B cell (primary cell): ENCODE data around the gene ATXN1. TPM values are rescaled to one million over a fixed set of nuclear protein-coding genes. Genes with fewer than 3 reads are reported as not detected.

Experiments used
- ATAC-seq: fragments of 200-7000 bp; cut with Tn5 transposase; one replicate; pipeline ENCODE4 v1.10.0; 2021; ENCODE audit warnings: low read depth, mild to moderate bottlenecking, moderate number of reproducible peaks, moderate library complexity
- CTCF ChIA-PET: fragments of 350-600 bp; sonication (Branson Sonifier 250); formaldehyde crosslinking; loops from one replicate; lab custom pipeline; 2021; ENCODE audit warnings: antibody characterized with exemption, inconsistent platforms; lab: Charles Lee
- POLR2A ChIA-PET: fragments of 350-600 bp; sonication (Branson Sonifier 250); formaldehyde crosslinking; loops from one replicate; lab custom pipeline; 2021; ENCODE audit warnings: antibody characterized with exemption; lab: Charles Lee
- DNase-seq: peaks from one replicate; pipeline ENCODE4 v3.0.0; 2013
- H2AFZ ChIP-seq: 2 replicates; pipeline ENCODE4 v1.6.1; 2012; ENCODE audit warnings: mild to moderate bottlenecking, low read depth, low read length; ENCODE audit not compliant: insufficient read depth, poor library complexity, severe bottlenecking
- H3K27ac ChIP-seq, 2 donors: 1 replicate in 1 of 2; 2 replicates in 1 of 2; pipeline ENCODE4 v1.5.1; 2012 to 2013; ENCODE audit warnings: low read length in 2 of 2, mild to moderate bottlenecking in 2 of 2, moderate library complexity in 1 of 2
- H3K27me3 ChIP-seq, 4 experiments: fragments of 200-600 bp in 1 of 4; sonication (generic) in 1 of 4; replicated peaks in 1 of 4; 1 replicate in 2 of 4; 2 replicates in 2 of 4; pipeline versions ENCODE4 v1.6.1 to v1.7.0; 2013 to 2016; ENCODE audit warnings: low read length in 3 of 4, mild to moderate bottlenecking in 2 of 4, mixed read lengths in 1 of 4, moderate library complexity in 1 of 4; ENCODE audit not compliant: insufficient read depth in 4 of 4, control insufficient read depth in 3 of 4; ENCODE audit errors: control extremely low read depth in 1 of 4
- H3K36me3 ChIP-seq, 2 experiments: replicated peaks in 1 of 2; 1 replicate in 1 of 2; 2 replicates in 1 of 2; pipeline versions ENCODE4 v1.6.1 to v1.7.1; 2013; ENCODE audit warnings: low read length in 1 of 2; ENCODE audit not compliant: insufficient read depth in 2 of 2, control insufficient read depth in 1 of 2; ENCODE audit errors: control extremely low read depth in 1 of 2, extremely low read depth in 1 of 2
- H3K4me1 ChIP-seq, 2 donors: fragments of 200-600 bp in 1 of 2; sonication (generic) in 1 of 2; 1 replicate in 1 of 2; 2 replicates in 1 of 2; pipeline versions ENCODE4 v1.5.1 to v1.6.1; 2013 to 2017; ENCODE audit warnings: low read length in 2 of 2; ENCODE audit not compliant: control insufficient read depth in 2 of 2, insufficient read depth in 2 of 2
- H3K4me2 ChIP-seq: replicated peaks from 2 replicates; pipeline ENCODE3; 2012; ENCODE audit warnings: mild to moderate bottlenecking, low read depth, low read length; ENCODE audit not compliant: poor library complexity, severe bottlenecking
- H3K4me3 ChIP-seq, 5 experiments: fragments of 200-600 bp in 1 of 5; sonication (generic) in 1 of 5; 1 replicate in 3 of 5; 2 replicates in 2 of 5; pipeline versions ENCODE4 v1.5.1 to v1.7.0; 2011 to 2016; ENCODE audit warnings: low read length in 4 of 5, mild to moderate bottlenecking in 4 of 5, low read depth in 2 of 5, control low read depth in 1 of 5, moderate library complexity in 1 of 5; ENCODE audit not compliant: insufficient read depth in 1 of 5; ENCODE audit errors: control extremely low read depth in 1 of 5, extremely low read depth in 1 of 5
- H3K79me2 ChIP-seq: fragments of 200-600 bp; sonication (generic); one replicate; pipeline ENCODE4 v1.6.0; 2016; ENCODE audit warnings: low read length; ENCODE audit not compliant: control insufficient read depth, insufficient read depth
- H3K9ac ChIP-seq: fragments of 200-600 bp; sonication (generic); 2 replicates; pipeline ENCODE4 v1.6.1; 2017; ENCODE audit warnings: mild to moderate bottlenecking, low read length, moderate library complexity
- H3K9me3 ChIP-seq, 3 donors: one replicate each; pipeline versions ENCODE4 v1.6.1 to v1.7.1; 2013; ENCODE audit warnings: low read length in 2 of 3; ENCODE audit not compliant: control insufficient read depth in 2 of 3, insufficient read depth in 1 of 3; ENCODE audit errors: control extremely low read depth in 1 of 3
- H4K20me1 ChIP-seq: 2 replicates; pipeline ENCODE4 v1.6.0; 2012; ENCODE audit warnings: mild to moderate bottlenecking, low read length; ENCODE audit not compliant: insufficient read depth, control insufficient read depth, poor library complexity, severe bottlenecking
- H3K27ac Mint-ChIP-seq: one replicate; pipeline ENCODE4 v1.8.0; 2021; ENCODE audit warnings: mixed read lengths
- H3K27me3 Mint-ChIP-seq: one replicate; pipeline ENCODE4 v1.8.0; 2021; ENCODE audit warnings: mixed read lengths
- H3K4me1 Mint-ChIP-seq: one replicate; pipeline ENCODE4 v1.8.0; 2021; ENCODE audit warnings: mixed read lengths
- H3K4me3 Mint-ChIP-seq: one replicate; pipeline ENCODE4 v1.8.0; 2021; ENCODE audit warnings: mixed read lengths
- H3K9me3 Mint-ChIP-seq: one replicate; pipeline ENCODE4 v1.8.0; 2022; ENCODE audit warnings: mixed read lengths; ENCODE audit not compliant: insufficient read depth
- CTCF ChIP-seq: fragments of 200-600 bp; IDR thresholded peaks from one replicate; pipeline ENCODE4 v1.8.0; 2022; ENCODE audit warnings: antibody characterized with exemption, mild to moderate bottlenecking
- EZH2 ChIP-seq: IDR thresholded peaks from 2 replicates; pipeline ENCODE4 v1.6.1; 2012; ENCODE audit warnings: borderline replicate concordance, low read depth, mild to moderate bottlenecking, moderate library complexity, low read length; ENCODE audit not compliant: insufficient read depth, poor library complexity, severe bottlenecking
- WGBS: methylation state at CpG from one replicate; pipeline ENCODE4 v1.1.5; 2013; ENCODE audit warnings: missing lambda C conversion rate; ENCODE audit not compliant: insufficient coverage; 5-methylcytosine and 5-hydroxymethylcytosine counted together
- intact Hi-C: fragments of 100-400 bp; cut with micrococcal nuclease; formaldehyde crosslinking; loops from one replicate; pipeline ENCODE4 v1.10.0; 2022
- polyA plus RNA-seq: library from polyadenylated mRNA; depleted of rRNA; stranded (reverse); fragments of >200 nt; gene quantifications from 2 replicates; pipeline ENCODE4 v1.2.3, GENCODE V29; 2012
- total RNA-seq, 2 donors: library from RNA; stranded (reverse); fragments of 120-200 nt in 1 of 2; gene quantifications; 1 replicate in 1 of 2; 2 replicates in 1 of 2; pipeline versions ENCODE4 v1.2.3 to v1.2.4, GENCODE V29; 2013 to 2022

Gene ATXN1
- total and polyA plus RNA-seq, 2 donors (not counting 1 experiment from before 2014, with no cell fraction given): 5.7 to 63.8 TPM

DNA sequence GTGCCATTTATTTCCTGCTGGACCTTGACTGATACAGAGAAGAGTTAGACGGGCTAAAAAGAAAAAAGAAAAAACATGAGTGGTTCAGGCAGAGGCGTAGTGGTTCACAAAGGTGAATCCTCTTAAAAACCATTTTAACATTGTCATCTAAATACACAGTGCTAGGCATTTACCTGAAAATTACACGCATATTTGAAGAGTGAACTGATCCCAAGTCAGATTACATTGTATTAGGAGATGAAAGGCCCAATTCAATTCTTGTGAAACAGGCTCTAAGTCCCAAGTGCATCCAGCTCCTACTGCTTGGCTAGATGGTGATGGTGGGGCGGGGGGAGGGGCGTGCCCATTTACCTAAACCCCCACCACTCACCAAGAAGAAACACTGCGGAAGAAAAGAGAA, 46.7 kb upstream of the ATXN1 start:
- Histone ChIP-seq H3K9me3 (peaks cover 1 to 13% (median 8%) of the 10 kb centered on the region in 3 donors), H2AFZ (no peak overlapping the region), H3K27me3 (no peaks in the 10 kb centered on the region), H3K4me1 (no peaks in the 10 kb centered on the region), H3K36me3 (no peaks in the 10 kb centered on the region), H3K4me3 (no peak overlapping the region), H3K9ac (no peak overlapping the region), H3K27ac (no peak overlapping the region), H4K20me1 (no peaks in the 10 kb centered on the region), H3K4me2 (no peak overlapping the region), H3K79me2 (no peaks in the 10 kb centered on the region)
- no peaks in the 10 kb centered on the region for H3K4me1 Mint-ChIP-seq
- DNase-seq: no peak
- peaks cover 19% of the 10 kb centered on the region for H3K27me3 Mint-ChIP-seq
- ATAC-seq: no peak
- peaks cover 10% of the 10 kb centered on the region for H3K9me3 Mint-ChIP-seq
- CTCF ChIA-PET: no interaction called here
- H3K4me3 Mint-ChIP-seq: no peak overlapping the region
- H3K27ac Mint-ChIP-seq: no peak overlapping the region
- TF ChIP-seq EZH2 (no peak), CTCF (no peak)
- intact Hi-C loops: no loop called here
- 96% methylated on average over 3 of the region's 6 CpGs for WGBS
- POLR2A ChIA-PET: no interaction called here

DNA sequence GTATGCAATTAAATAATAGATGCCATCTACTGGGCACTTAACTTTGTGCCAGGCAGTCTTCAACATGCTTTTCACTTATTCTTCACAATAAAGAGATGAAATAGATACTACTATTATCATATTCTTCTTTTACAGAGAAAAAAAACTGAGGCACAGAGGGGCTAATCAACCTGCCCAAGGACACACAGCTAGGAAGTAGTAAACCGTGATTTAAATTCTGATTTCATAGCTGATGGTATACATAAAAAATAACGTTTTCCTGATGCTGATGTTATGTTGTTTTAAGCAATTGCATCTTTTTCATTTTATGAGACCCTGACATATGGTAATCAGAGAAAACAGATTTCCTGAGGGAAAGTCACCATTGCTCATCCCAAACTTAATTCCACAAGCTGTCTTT, 45.1 kb upstream of the ATXN1 start:
- Histone ChIP-seq H3K4me3 (no peak overlapping the region), H3K9ac (no peak overlapping the region), H3K4me2 (no peak overlapping the region), H2AFZ (no peak overlapping the region), H3K79me2 (no peaks in the 10 kb centered on the region), H3K27ac (no peak overlapping the region), H3K36me3 (no peaks in the 10 kb centered on the region), H4K20me1 (no peaks in the 10 kb centered on the region), H3K4me1 (no peaks in the 10 kb centered on the region), H3K27me3 (no peaks in the 10 kb centered on the region), H3K9me3 (no peaks in the 10 kb centered on the region)
- ATAC-seq (no peak), DNase-seq (no peak)
- intact Hi-C loops: no loop called here
- Mint-ChIP-seq H3K27me3 (peaks cover 19% of the 10 kb centered on the region), H3K4me3 (no peak overlapping the region), H3K9me3 (no peaks in the 10 kb centered on the region), H3K27ac (no peak overlapping the region), H3K4me1 (no peaks in the 10 kb centered on the region)
- WGBS: no CpG with 5 or more reads among the region's 2 CpGs
- CTCF ChIA-PET: interaction anchor here (1.5 kb wide), 1 partner anchor 9 kb away, joined by 3 read pairs; no protein-coding TSS in a partner anchor
- TF ChIP-seq CTCF (no peak), EZH2 (no peak)
- POLR2A ChIA-PET: no interaction called here
